Large intestine (tissue), 3 donors: ENCODE results near the gene CCL2. TPM values are rescaled to one million over a fixed set of nuclear protein-coding genes. Genes with fewer than 3 reads are reported as not detected.

Experiments
- DNase-seq, 2 donors: peaks; one replicate each; pipeline versions ENCODE4 v3.0.0 to v3.0.0-alpha.2; 2013
- H3K27ac ChIP-seq: one replicate; pipeline ENCODE4 v1.5.1; 2013; ENCODE audit warnings: low read length
- H3K27me3 ChIP-seq: 2 replicates; pipeline ENCODE4 v1.6.1; 2013; ENCODE audit warnings: low read length; ENCODE audit not compliant: control insufficient read depth, insufficient read depth
- H3K36me3 ChIP-seq: 2 replicates; pipeline ENCODE4 v1.6.1; 2013; ENCODE audit warnings: low read length; ENCODE audit not compliant: control insufficient read depth, insufficient read depth
- H3K4me1 ChIP-seq: one replicate; pipeline ENCODE4 v1.6.1; 2013; ENCODE audit warnings: low read length; ENCODE audit not compliant: control insufficient read depth, insufficient read depth
- H3K4me3 ChIP-seq: one replicate; pipeline ENCODE4 v1.5.1; 2013; ENCODE audit warnings: low read length
- H3K9me3 ChIP-seq: one replicate; pipeline ENCODE4 v1.6.1; 2013; ENCODE audit warnings: mild to moderate bottlenecking, low read depth, low read length, moderate library complexity; ENCODE audit not compliant: control insufficient read depth
- WGBS: methylation state at CpG from one replicate; pipeline ENCODE4 v1.1.5; 2013; ENCODE audit warnings: low lambda C conversion rate; ENCODE audit not compliant: insufficient coverage; 5-methylcytosine and 5-hydroxymethylcytosine counted together
- polyA plus RNA-seq: library from polyadenylated mRNA; unstranded; fragments of 120-200 nt; gene quantifications from one replicate; pipeline ENCODE4 v1.2.1, GENCODE V29; 2013

CCL2 gene
- polyA plus RNA-seq, 1 donor: 34.5 TPM

GRCh38 chr17:34257986-34258326 lies 2.9 kb downstream of the CCL2 start:
- Histone ChIP-seq H3K4me1 (peaks cover 19% of the 10 kb centered on the region), H3K9me3 (no peaks in the 10 kb centered on the region), H3K36me3 (no peaks in the 10 kb centered on the region), H3K4me3 (no peak overlapping the region), H3K27me3 (no peaks in the 10 kb centered on the region), H3K27ac (no peak overlapping the region)
- whole genome bisulfite sequencing: 83% methylated on average over 1 of the region's 1 CpG
- DNase-seq: no peak

DNA sequence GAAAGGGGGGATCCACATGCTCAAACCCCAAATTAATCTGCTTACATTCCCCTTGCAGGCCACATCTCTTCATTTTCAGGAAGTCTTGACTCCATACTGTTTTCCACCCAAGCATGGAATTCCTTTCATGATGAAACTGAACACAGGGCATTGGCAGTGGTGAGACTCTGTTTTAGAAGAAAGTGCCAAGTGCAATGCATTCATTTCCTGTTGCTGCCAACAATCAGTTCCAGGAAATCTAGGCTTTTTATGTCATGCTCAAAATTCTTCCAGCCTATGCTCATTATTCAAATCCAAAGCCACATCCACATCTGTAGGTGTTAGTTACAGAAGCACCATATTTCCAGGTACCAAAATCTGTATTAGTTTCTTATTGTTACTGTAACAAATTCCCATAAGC lies 4.1 kb downstream of the CCL2 start:
- H3K27me3 ChIP-seq: no peaks in the 10 kb centered on the region
- no peaks in the 10 kb centered on the region for H3K36me3 ChIP-seq
- peaks cover 12% of the 10 kb centered on the region for H3K4me1 ChIP-seq
- H3K9me3 ChIP-seq: no peaks in the 10 kb centered on the region
- no peak overlapping the region for H3K27ac ChIP-seq
- no peak overlapping the region for H3K4me3 ChIP-seq
- DNase-seq: no peak

GRCh38 chr17:34260861-34261260 lies 5.8 kb downstream of the CCL2 start:
- Histone ChIP-seq H3K4me1 (no peaks in the 10 kb centered on the region), H3K4me3 (no peak overlapping the region), H3K9me3 (no peaks in the 10 kb centered on the region), H3K27ac (no peak overlapping the region), H3K36me3 (no peaks in the 10 kb centered on the region), H3K27me3 (peaks cover 2% of the 10 kb centered on the region)
- WGBS: 46% methylated on average over 2 of the region's 4 CpGs
- no peak for DNase-seq

DNA sequence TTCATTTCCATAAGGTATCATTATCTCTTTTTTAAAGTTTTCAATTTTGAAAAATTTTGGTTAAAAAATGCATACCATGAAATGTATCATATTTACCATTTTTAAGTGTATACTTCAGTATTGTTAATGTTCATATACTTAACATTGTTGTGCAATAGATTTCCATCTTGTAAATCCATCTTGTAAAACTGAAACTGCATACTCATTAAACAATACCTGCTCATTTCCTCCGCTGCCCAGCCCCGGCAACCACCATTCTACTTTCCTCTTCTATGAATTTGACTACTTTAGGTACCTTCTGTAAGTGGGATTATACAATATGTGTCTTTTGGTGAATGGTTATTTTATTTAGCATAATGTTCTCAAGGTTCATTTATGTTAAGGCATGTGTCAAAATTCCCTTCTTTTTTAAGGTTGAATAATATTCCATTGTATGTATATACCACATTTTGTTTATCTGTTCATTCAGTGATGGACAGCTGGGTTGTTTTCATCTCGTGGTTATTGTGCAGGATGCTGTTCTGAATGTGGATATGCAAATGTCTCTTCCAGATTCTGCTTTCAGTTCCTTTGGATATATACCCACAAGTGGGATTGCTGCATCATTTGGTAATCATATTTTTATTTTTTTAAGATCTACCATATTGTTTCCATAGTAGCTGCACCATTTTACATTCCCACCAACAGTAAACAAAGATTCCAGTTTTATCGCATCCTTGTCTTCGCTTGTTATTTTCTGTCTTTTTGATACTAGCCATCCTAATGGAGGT lies 6.7 kb downstream of the CCL2 start:
- H3K36me3 ChIP-seq: no peaks in the 10 kb centered on the region
- H3K27ac ChIP-seq: no peak overlapping the region
- DNase-seq: no peak
- H3K27me3 ChIP-seq: peaks cover 2% of the 10 kb centered on the region
- no peak overlapping the region for H3K4me3 ChIP-seq
- H3K4me1 ChIP-seq: no peaks in the 10 kb centered on the region
- no peaks in the 10 kb centered on the region for H3K9me3 ChIP-seq
- 100% methylated on average over 2 of the region's 5 CpGs for WGBS

DNA sequence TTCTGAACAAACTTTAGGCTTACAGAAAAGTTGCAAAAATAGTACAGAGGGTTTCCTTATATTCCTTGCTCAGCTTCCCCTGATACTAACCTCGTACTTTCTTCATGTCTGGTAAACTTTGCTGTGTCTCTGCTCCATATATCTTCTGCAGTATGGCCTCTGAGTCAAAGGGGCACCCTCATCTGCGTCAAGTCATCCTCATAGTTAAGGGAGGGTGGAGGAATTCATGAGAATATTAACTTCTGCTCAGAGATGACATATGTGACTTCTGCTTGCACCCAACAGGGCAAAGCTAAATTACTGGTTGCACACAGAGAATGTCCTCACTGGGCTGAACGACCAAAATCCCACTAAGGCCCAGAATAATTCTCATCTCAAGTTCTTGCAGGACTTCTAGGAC lies 10.6 kb downstream of the CCL2 start:
- Histone ChIP-seq H3K27me3 (peaks cover 6% of the 10 kb centered on the region), H3K4me1 (no peaks in the 10 kb centered on the region), H3K9me3 (no peaks in the 10 kb centered on the region), H3K36me3 (no peaks in the 10 kb centered on the region), H3K27ac (no peak overlapping the region), H3K4me3 (no peak overlapping the region)
- DNase-seq: no peak
- 57% methylated on average over 1 of the region's 3 CpGs for WGBS

DNA sequence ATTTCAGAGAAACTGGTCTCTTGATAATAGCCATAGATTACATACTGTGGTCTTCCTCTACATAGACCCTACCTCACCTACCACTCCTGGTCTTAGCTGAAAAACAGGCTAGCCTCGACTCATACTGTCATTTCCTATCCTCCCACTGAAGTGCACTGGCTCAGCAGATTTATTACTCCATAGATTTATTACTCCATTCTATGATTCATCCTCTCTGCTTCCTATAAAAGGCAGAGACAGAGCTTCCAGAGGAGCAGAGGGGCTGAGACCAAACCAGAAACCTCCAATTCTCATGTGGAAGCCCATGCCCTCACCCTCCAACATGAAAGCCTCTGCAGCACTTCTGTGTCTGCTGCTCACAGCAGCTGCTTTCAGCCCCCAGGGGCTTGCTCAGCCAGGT lies 14.9 kb downstream of the CCL2 start, which contains the start of gene CCL7:
TSS of gene CCL7 (plus strand) at position 253 of the 400 bp plus-strand sequence. CDS start at position 323, 70 bp downstream.
- WGBS: no CpG with 5 or more reads among the region's 1 CpG
- Histone ChIP-seq H3K4me1 (no peaks in the 10 kb centered on the region), H3K36me3 (no peaks in the 10 kb centered on the region), H3K9me3 (no peaks in the 10 kb centered on the region), H3K27me3 (peaks cover 15% of the 10 kb centered on the region), H3K4me3 (no peak within 1 kb of the TSS), H3K27ac (no peak within 1 kb of the TSS)
- no peak for DNase-seq

DNA sequence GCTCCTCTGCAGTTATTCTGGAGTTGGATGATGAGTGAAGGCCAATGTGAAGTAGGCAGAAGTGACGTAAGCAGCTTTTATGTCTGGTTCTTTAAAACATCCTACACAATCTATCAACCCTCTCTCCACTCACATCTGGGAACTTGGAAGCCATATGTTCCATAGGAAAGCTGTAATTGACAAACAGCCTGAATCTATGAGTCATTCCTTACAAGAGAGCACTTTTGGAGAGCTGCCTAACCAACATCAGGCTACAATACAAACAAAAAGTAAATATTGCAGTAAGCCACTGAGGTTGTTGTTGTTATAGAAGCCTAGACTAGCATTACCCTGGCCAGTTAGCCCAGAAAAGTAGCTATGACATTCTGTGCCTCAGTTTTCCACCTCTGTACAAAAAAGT lies 20.8 kb downstream of the CCL2 start:
- no peak overlapping the region for H3K4me3 ChIP-seq
- no peak overlapping the region for H3K27ac ChIP-seq
- H3K9me3 ChIP-seq: no peaks in the 10 kb centered on the region
- peaks cover 13% of the 10 kb centered on the region for H3K27me3 ChIP-seq
- no peaks in the 10 kb centered on the region for H3K36me3 ChIP-seq
- DNase-seq: peak; percentile 37 to 38
- no CpG with 5 or more reads among the region's 1 CpG for WGBS
- H3K4me1 ChIP-seq: no peaks in the 10 kb centered on the region

- no peak overlapping the region for H3K4me3 ChIP-seq
- no peaks in the 10 kb centered on the region for H3K36me3 ChIP-seq
- WGBS: 78% methylated on average over 1 of the region's 4 CpGs
- no peak overlapping the region for H3K27ac ChIP-seq
- no peaks in the 10 kb centered on the region for H3K9me3 ChIP-seq
- H3K4me1 ChIP-seq: no peaks in the 10 kb centered on the region
- DNase-seq: no peak
- H3K27me3 ChIP-seq: peaks cover 8% of the 10 kb centered on the region
These were observed 21.7 kb downstream of the CCL2 start for GRCh38 chr17:34276826-34277225.

DNA sequence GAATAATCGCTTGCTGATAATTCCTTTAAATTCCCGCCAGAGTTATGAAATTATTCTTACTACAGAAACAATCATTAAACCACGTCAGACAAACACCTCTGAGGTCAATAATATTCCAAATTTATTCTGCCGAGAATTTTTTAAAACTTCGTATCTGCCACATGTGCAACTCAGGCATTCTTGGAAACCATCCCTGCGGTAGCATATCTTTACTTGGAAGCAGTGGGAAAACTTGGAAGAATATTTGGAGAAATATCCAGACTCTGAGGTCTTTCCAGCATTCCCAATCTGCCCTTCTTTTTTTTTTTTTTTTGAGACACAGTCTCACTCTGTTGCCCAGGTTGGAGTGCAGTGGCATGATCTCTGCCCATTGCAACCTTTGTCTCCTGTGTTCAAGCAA lies 28.5 kb downstream of the CCL2 start:
- no peaks in the 10 kb centered on the region for H3K36me3 ChIP-seq
- H3K4me1 ChIP-seq: no peaks in the 10 kb centered on the region
- H3K9me3 ChIP-seq: no peaks in the 10 kb centered on the region
- DNase-seq: no peak
- no peak overlapping the region for H3K4me3 ChIP-seq
- peaks cover 3% of the 10 kb centered on the region for H3K27me3 ChIP-seq
- WGBS: 84% methylated on average over 3 of the region's 6 CpGs
- H3K27ac ChIP-seq: no peak overlapping the region

- H3K36me3 ChIP-seq: no peaks in the 10 kb centered on the region
- no peaks in the 10 kb centered on the region for H3K4me1 ChIP-seq
- H3K27ac ChIP-seq: no peak within 1 kb of the TSS
- no peak for DNase-seq
- no CpG with 5 or more reads among the region's 4 CpGs for WGBS
- H3K9me3 ChIP-seq: no peaks in the 10 kb centered on the region
- H3K27me3 ChIP-seq: peaks cover 3% of the 10 kb centered on the region
- H3K4me3 ChIP-seq: no peak within 1 kb of the TSS
These were observed 30.3 kb downstream of the CCL2 start, which contains the start of gene CCL11 for GRCh38 chr17:34285286-34285792. Gene CCL11, plus strand, starts transcription at chr17:34285742. Its CDS starts 67 bp downstream, at chr17:34285809.

GRCh38 chr17:34287875-34288274 lies 32.8 kb downstream of the CCL2 start:
- Histone ChIP-seq H3K4me1 (no peaks in the 10 kb centered on the region), H3K27ac (no peak overlapping the region), H3K36me3 (no peaks in the 10 kb centered on the region), H3K4me3 (no peak overlapping the region), H3K9me3 (no peaks in the 10 kb centered on the region), H3K27me3 (peaks cover 3% of the 10 kb centered on the region)
- DNase-seq: no peak
- WGBS: no CpG with 5 or more reads among the region's 2 CpGs
